Testis (tissue), 2 donors: ENCODE data around the gene COL4A2.

Experiments
- CTCF ChIP-seq, 3 experiments: fragments of 450-650 bp in 2 of 3; fragments of 200-600 bp in 1 of 3; sonication (generic) in 1 of 3; IDR thresholded peaks; one replicate each; pipeline ENCODE4 v1.5.1; 2016 to 2019; ENCODE audit warnings: antibody characterized with exemption in 3 of 3, mild to moderate bottlenecking in 2 of 3, moderate library complexity in 1 of 3
- POLR2A ChIP-seq: fragments of 450-650 bp; IDR thresholded peaks from one replicate; pipeline ENCODE4 v1.6.1; 2017; ENCODE audit warnings: antibody characterized with exemption, mild to moderate bottlenecking, moderate library complexity

GRCh38 chr13:110408286-110408685 lies 101.2 kb downstream of the COL4A2 start:
- TF ChIP-seq CTCF (IDR thresholded peaks at IDR 0.05), result no peak
- no peak for TF ChIP-seq POLR2A
